ENCODE measurements around the gene CHRNB4.

Gene CHRNB4

GRCh38 chr15:78630886-78631633 lies 9.9 kb downstream of the CHRNB4 start:
- no peak for DNase-seq

GRCh38 chr15:78629716-78630065 lies 11.3 kb downstream of the CHRNB4 start:
- DNase-seq, result no peak

- no peak for DNase-seq
Observed at GRCh38 chr15:78629031-78629715, 11.8 kb downstream of the CHRNB4 start.

- DNase-seq, result no peak
Observed at GRCh38 chr15:78628227-78628626, 12.8 kb downstream of the CHRNB4 start.

- DNase-seq, result no peak
Observed at GRCh38 chr15:78627348-78627747, 13.7 kb downstream of the CHRNB4 start.

- DNase-seq, result no peak
Observed at GRCh38 chr15:78626381-78626995, 14.5 kb downstream of the CHRNB4 start.

- DNase-seq, result peak; percentile 74
Observed at GRCh38 chr15:78625606-78626280, 15.3 kb downstream of the CHRNB4 start.

GRCh38 chr15:78624651-78625590 lies 16.1 kb downstream of the CHRNB4 start:
- DNase-seq, result no peak

- no peak for DNase-seq
Observed at GRCh38 chr15:78623786-78624497, 17.1 kb downstream of the CHRNB4 start.

GRCh38 chr15:78621810-78622402 lies 19.1 kb downstream of the CHRNB4 start:
- no peak for DNase-seq

GRCh38 chr15:78620527-78621421 lies 20.2 kb downstream of the CHRNB4 start, which contains the start of gene CHRNA3:
TSS of gene CHRNA3 (minus strand) at chr15:78620996. CDS start at chr15:78620794, 202 bp downstream.
- no peak for DNase-seq

GRCh38 chr15:78620021-78620526 lies 20.9 kb downstream of the CHRNB4 start:
- DNase-seq, result no peak

GRCh38 chr15:78619022-78619950 lies 21.7 kb downstream of the CHRNB4 start:
- no peak for DNase-seq

GRCh38 chr15:78618490-78618934 lies 22.5 kb downstream of the CHRNB4 start:
- DNase-seq, result peak; percentile 39

GRCh38 chr15:78618064-78618463 lies 22.9 kb downstream of the CHRNB4 start:
- no peak for DNase-seq

- no peak for DNase-seq
Observed at GRCh38 chr15:78617516-78617915, 23.5 kb downstream of the CHRNB4 start.

GRCh38 chr15:78617076-78617475 lies 23.9 kb downstream of the CHRNB4 start:
- no peak for DNase-seq

GRCh38 chr15:78616506-78616905 lies 24.5 kb downstream of the CHRNB4 start:
- DNase-seq, result no peak
